Hematopoietic multipotent progenitor cell (in vitro differentiated cells): ENCODE data around the gene MYBPH. TPM values are rescaled to one million over a fixed set of nuclear protein-coding genes. Genes with fewer than 3 reads are reported as not detected.

ENCODE experiments used
- total RNA-seq: library from RNA; depleted of rRNA; stranded (reverse); fragments of >200 nt; gene quantifications from one replicate; pipeline ENCODE4 v1.2.3, GENCODE V29; 2012

The MYBPH gene
- total RNA-seq, 1 donor, result not detected

Other genes starting within 250 kb of the MYBPH start
- gene KLHL12, start 248.6 kb downstream of the MYBPH start, total RNA-seq, result 22.4 TPM
- gene ADIPOR1, start 217.5 kb downstream of the MYBPH start, total RNA-seq, result 51.7 TPM
- 41.5 TPM for gene CYB5R1, start 208.6 kb downstream of the MYBPH start, total RNA-seq
- 74.1 TPM for gene TMEM183A, start 168.5 kb downstream of the MYBPH start, total RNA-seq
- under 0.01 TPM for gene PPFIA4, start 149.3 kb downstream of the MYBPH start, total RNA-seq
- not detected for gene MYOG, start 89.8 kb downstream of the MYBPH start, total RNA-seq
- not detected for gene ADORA1, start 48.1 kb downstream of the MYBPH start, total RNA-seq
- 0.81 TPM for gene CHI3L1, start 10.9 kb upstream of the MYBPH start, total RNA-seq
- under 0.01 TPM for gene CHIT1, start 53.8 kb upstream of the MYBPH start, total RNA-seq
- 470 TPM for gene BTG2, start 129.7 kb upstream of the MYBPH start, total RNA-seq
- gene FMOD, start 175.3 kb upstream of the MYBPH start, total RNA-seq, result 1.9 TPM